GM18861 (cell line): Measurements from ENCODE around the gene AMOTL2.

Source experiments
- ATAC-seq: cut with Tn5 transposase; IDR thresholded peaks from one replicate; pipeline ENCODE4 v1.9.1; 2021; ENCODE audit not compliant: unreplicated experiment

AMOTL2 gene

GRCh38 chr3:134380249-134380648 is 6.0 kb upstream of the AMOTL2 start:
- no peak for ATAC-seq

GRCh38 chr3:134378818-134379217 is 4.6 kb upstream of the AMOTL2 start:
- no peak for ATAC-seq

- ATAC-seq = no peak
Observed at GRCh38 chr3:134378384-134378783, 4.1 kb upstream of the AMOTL2 start.

GRCh38 chr3:134377896-134378295 is 3.6 kb upstream of the AMOTL2 start:
- no peak for ATAC-seq

GRCh38 chr3:134376786-134377426 is 2.7 kb upstream of the AMOTL2 start:
- no peak for ATAC-seq

- ATAC-seq = no peak
Observed at GRCh38 chr3:134376385-134376765, 2.1 kb upstream of the AMOTL2 start.

GRCh38 chr3:134375582-134376384 is 1.5 kb upstream of the AMOTL2 start:
- ATAC-seq = no peak

GRCh38 chr3:134374791-134375581 is 739 bp upstream of the AMOTL2 start:
- ATAC-seq = no peak

- ATAC-seq = no peak
Observed at GRCh38 chr3:134373271-134374104, 759 bp downstream of the AMOTL2 start.

GRCh38 chr3:134372396-134373270 is 1.6 kb downstream of the AMOTL2 start:
- no peak for ATAC-seq

- no peak for ATAC-seq
Observed at GRCh38 chr3:134371542-134372324, 2.5 kb downstream of the AMOTL2 start.

- no peak for ATAC-seq
Observed at GRCh38 chr3:134370611-134371531, 3.4 kb downstream of the AMOTL2 start.

- no peak for ATAC-seq
Observed at GRCh38 chr3:134369861-134370596, 4.2 kb downstream of the AMOTL2 start.

- no peak for ATAC-seq
Observed at GRCh38 chr3:134369231-134369741, 5.0 kb downstream of the AMOTL2 start.

GRCh38 chr3:134368751-134369105 is 5.5 kb downstream of the AMOTL2 start:
- ATAC-seq = no peak

- no peak for ATAC-seq
Observed at GRCh38 chr3:134367869-134368750, 6.1 kb downstream of the AMOTL2 start.
